Esophagus (tissue), 2 donors: ENCODE results near the gene GYPC. TPM values are rescaled to one million over a fixed set of nuclear protein-coding genes. Genes with fewer than 3 reads are reported as not detected.

Source experiments
- H3K27ac ChIP-seq, 2 donors: one replicate each; pipeline ENCODE4 v1.5.1; 2013; ENCODE audit warnings: low read depth in 2 of 2, mild to moderate bottlenecking in 2 of 2, inconsistent platforms in 1 of 2, low read length in 1 of 2, moderate library complexity in 1 of 2
- H3K27me3 ChIP-seq, 2 donors: one replicate each; pipeline ENCODE4 v1.6.1; 2013; ENCODE audit warnings: low read length in 2 of 2, control low read depth in 1 of 2, mild to moderate bottlenecking in 1 of 2; ENCODE audit not compliant: insufficient read depth in 2 of 2, control insufficient read depth in 1 of 2
- H3K36me3 ChIP-seq, 2 donors: one replicate each; pipeline ENCODE4 v1.6.1; 2013; ENCODE audit warnings: low read length in 1 of 2; ENCODE audit not compliant: control insufficient read depth in 2 of 2, insufficient read depth in 2 of 2
- H3K4me1 ChIP-seq, 2 donors: one replicate each; pipeline ENCODE4 v1.6.1; 2013; ENCODE audit warnings: low read length in 1 of 2; ENCODE audit not compliant: control insufficient read depth in 2 of 2, insufficient read depth in 2 of 2
- H3K4me3 ChIP-seq, 2 donors: one replicate each; pipeline ENCODE4 v1.5.1; 2013; ENCODE audit warnings: low read length in 2 of 2, mild to moderate bottlenecking in 2 of 2, low read depth in 1 of 2, moderate library complexity in 1 of 2
- H3K9me3 ChIP-seq, 2 donors: one replicate each; pipeline ENCODE4 v1.6.1; 2013; ENCODE audit warnings: mild to moderate bottlenecking in 2 of 2, low read depth in 1 of 2, low read length in 1 of 2, moderate library complexity in 1 of 2; ENCODE audit not compliant: control insufficient read depth in 2 of 2, insufficient read depth in 1 of 2
- WGBS, 2 donors: extraction: QIAGEN DNeasy Blood & Tissue Kit; methylation state at CpG; one replicate each; pipeline ENCODE4 v1.1.7; 2013; 5-methylcytosine and 5-hydroxymethylcytosine counted together
- polyA plus RNA-seq, 2 donors: library from polyadenylated mRNA; stranded (reverse); fragments of 200-250 nt; gene quantifications; one replicate each; pipeline ENCODE4 v1.2.3, GENCODE V29; 2013
- donor health status: healthy with polysubstance abuse.
- donor health status: Bipolar disorder and iron deficiency.

GYPC gene
- polyA plus RNA-seq, 2 donors = 23.7 to 25.0 TPM

DNA sequence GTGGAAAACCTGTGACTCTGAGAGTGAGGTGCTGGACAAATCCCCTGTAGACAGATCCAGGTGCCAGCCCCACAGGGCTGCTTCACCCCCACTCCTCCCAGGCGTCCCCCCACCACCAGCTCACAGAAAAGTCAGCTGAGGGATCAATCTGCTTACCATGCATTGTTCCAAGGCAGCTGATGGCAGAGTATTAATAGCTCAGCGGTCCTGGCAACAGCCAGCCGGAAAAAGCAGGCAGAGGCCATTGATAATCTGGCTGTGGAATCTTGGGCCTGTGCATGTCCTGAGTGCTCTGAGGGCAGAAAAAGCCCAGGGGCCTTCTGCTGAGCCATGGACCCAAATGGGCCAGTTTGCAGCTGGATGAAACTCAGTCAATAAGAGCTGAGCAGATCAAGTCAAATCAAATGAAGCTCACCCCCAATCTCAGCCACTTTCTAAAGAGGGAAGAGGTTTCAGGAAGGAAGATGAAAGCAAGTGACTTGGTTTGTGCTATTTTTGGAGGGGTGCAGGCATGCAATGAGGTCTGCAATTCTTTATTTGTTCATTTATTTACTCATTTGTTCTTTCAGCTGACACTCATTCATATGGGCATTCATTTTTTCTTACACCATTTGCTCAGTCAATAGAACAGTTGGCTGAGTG, 63.4 kb downstream of the GYPC start:
- Histone ChIP-seq H3K36me3 (no peaks in the 10 kb centered on the region), H3K27me3 (no peaks in the 10 kb centered on the region), H3K9me3 (peaks cover 0 to 2% of the 10 kb centered on the region in 2 donors), H3K4me1 (no peaks in the 10 kb centered on the region), H3K27ac (no peak overlapping the region), H3K4me3 (no peak overlapping the region)
- WGBS, 2 donors = 53 to 58% methylated on average over 3 of the region's 3 CpGs

DNA sequence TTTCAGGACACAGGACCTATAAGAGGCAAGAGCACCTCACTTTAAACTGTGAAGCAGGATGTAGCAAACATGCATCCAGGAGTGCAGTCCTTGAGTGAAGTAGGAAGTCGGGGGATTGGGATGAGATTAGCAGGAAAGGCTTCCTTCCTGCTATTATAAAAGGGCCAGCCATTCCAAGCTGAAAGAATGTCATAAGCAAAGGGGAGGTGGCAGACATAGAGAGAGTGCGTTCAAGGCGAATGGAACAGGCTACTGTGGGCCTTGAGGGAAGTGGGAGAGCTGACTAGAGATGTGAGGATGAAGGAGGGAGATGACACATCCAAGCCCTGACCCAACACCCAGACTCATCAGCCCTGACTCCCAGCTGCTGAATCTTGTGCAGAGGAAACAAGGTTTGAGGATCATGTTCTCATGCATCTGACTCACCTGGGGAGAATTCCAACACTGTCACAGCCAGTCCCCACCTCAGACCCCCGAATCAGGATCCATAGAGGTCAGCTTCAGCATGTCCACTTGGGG, 63.9 kb downstream of the GYPC start:
- Histone ChIP-seq H3K27ac (no peak overlapping the region), H3K4me3 (no peak overlapping the region), H3K9me3 (peaks cover 0 to 5% of the 10 kb centered on the region in 2 donors), H3K36me3 (no peaks in the 10 kb centered on the region), H3K27me3 (no peaks in the 10 kb centered on the region), H3K4me1 (no peaks in the 10 kb centered on the region)
- 61 to 66% methylated on average over 4 of the region's 4 CpGs for WGBS, 2 donors

DNA sequence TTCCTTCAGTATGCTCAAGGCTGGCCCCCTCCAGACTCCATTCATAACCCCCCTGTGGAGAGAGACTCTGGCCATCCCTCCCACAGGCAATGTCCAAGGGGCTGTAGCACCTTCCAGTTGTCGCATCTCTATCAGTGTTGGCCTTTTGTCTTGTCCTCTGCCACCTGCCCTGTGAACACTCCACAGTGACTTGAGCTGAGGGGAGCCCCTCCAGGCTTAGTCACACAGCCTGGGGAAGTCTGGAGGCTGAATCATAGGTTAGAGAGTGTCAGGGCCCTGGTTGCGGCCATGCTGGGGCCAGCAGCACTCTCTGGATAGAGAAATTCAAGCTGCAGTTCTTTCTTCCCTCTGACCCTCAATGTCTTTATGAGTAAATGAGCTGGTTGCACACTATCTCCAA, 64.7 kb downstream of the GYPC start:
- Histone ChIP-seq H3K4me1 (no peaks in the 10 kb centered on the region), H3K4me3 (no peak overlapping the region), H3K27me3 (no peaks in the 10 kb centered on the region), H3K27ac (no peak overlapping the region), H3K36me3 (no peaks in the 10 kb centered on the region), H3K9me3 (peaks cover 0 to 5% of the 10 kb centered on the region in 2 donors)
- 95% methylated on average over 2 of the region's 2 CpGs for WGBS, 2 donors

DNA sequence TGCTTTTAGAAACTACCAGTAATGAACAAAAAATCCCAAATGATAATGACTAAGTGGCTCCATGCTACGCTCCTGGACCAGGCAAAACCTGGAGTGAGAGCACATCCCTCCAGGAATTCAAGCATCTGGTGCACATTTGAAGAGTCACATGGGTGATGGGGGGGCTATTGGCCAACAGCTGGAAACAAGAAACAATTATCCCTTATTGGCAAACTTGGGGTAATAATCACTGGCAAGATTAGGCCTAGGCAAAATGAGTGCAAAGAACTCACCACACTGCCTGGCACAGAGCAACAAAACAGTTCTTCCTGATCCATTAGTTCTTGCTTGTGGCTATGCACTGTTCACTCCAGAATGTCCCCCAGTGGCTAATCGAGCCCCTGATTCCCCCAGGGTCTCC, 66.1 kb downstream of the GYPC start:
- H3K36me3 ChIP-seq = no peaks in the 10 kb centered on the region
- H3K9me3 ChIP-seq = peaks cover 0 to 5% of the 10 kb centered on the region in 2 donors
- no peak overlapping the region for H3K27ac ChIP-seq
- WGBS, 2 donors = 64 to 65% methylated on average over 2 of the region's 2 CpGs
- H3K4me3 ChIP-seq = no peak overlapping the region
- H3K27me3 ChIP-seq = no peaks in the 10 kb centered on the region
- H3K4me1 ChIP-seq = no peaks in the 10 kb centered on the region

DNA sequence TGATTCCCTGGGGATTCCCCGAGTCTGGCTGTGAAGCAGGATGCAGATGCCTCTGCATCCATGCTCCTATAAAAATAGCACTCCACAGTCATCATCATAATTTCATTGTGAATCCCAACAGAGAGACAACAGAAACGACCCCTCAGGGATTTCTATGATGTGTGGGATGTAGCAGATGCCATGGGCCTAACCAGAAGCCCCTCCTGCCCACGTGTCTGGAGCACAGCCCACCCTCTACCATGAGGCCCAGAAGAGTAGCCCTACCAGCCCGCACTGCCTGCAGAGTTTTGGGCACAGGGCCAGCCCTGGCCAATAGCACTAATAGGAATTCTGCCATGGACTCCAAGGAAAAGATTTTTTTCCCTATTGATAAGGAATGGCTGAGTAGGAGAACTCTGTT, 66.6 kb downstream of the GYPC start:
- WGBS, 2 donors = 49 to 53% methylated on average over 4 of the region's 4 CpGs
- H3K27me3 ChIP-seq = no peaks in the 10 kb centered on the region
- no peaks in the 10 kb centered on the region for H3K36me3 ChIP-seq
- H3K27ac ChIP-seq = no peak overlapping the region
- H3K9me3 ChIP-seq = peaks cover 0 to 5% of the 10 kb centered on the region in 2 donors
- H3K4me1 ChIP-seq = no peaks in the 10 kb centered on the region
- H3K4me3 ChIP-seq = no peak overlapping the region

DNA sequence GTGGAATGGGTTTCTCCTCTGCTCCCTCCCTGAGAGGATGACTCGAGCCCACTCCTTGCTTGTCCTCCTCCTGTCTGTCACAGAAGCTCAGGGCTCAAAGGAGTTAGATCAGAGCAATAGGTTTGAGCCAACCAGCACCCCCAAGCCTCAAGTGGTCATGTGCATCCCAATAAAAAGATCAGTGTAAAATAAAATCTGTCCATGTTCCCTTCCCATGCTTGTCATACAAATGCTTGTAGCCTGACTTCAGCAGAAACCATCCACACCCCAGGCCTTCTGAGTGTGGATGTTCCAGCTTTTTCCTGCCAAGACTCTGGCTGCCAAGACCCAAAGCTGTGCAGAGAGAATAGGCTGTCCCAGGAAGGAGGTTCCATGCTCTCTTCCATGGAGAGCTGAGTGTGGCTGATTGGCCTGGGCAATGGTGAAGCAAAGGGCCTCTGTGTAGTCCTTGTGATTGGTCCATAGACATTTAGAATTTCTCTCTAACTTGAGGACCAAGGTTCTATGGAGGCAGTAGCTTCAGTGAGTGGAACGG, 67.4 kb downstream of the GYPC start:
- Histone ChIP-seq H3K27ac (no peak overlapping the region), H3K36me3 (no peaks in the 10 kb centered on the region), H3K4me3 (no peak overlapping the region), H3K9me3 (peaks cover 0 to 5% of the 10 kb centered on the region in 2 donors), H3K27me3 (no peaks in the 10 kb centered on the region), H3K4me1 (no peaks in the 10 kb centered on the region)
- 80 to 88% methylated on average over 2 of the region's 2 CpGs for WGBS, 2 donors

DNA sequence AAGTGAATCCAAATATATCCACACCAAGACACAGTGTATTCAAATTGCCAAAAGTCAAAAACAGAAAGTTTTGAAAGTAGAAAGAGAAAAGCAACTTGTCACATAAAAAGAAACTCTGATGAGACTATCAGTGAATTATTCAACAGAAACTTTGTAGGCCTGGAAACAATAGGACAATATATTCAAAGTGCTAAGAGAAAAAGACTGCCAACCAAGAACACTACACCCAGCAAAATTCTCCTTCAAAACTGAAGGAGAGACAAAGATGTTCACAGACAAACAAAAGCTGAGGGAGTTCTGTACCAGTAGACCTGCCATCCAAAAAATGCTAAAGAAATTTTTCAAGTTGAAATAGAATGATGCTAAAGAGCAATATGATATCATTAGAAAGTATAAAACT, 69.6 kb downstream of the GYPC start:
- H3K36me3 ChIP-seq = no peaks in the 10 kb centered on the region
- H3K4me1 ChIP-seq = no peaks in the 10 kb centered on the region
- no peak overlapping the region for H3K27ac ChIP-seq
- no peaks in the 10 kb centered on the region for H3K27me3 ChIP-seq
- H3K4me3 ChIP-seq = no peak overlapping the region
- peaks cover 0 to 5% of the 10 kb centered on the region in 2 donors for H3K9me3 ChIP-seq

GRCh38 chr2:126729896-126730295, 73.9 kb downstream of the GYPC start:
- Histone ChIP-seq H3K9me3 (no peaks in the 10 kb centered on the region), H3K36me3 (no peaks in the 10 kb centered on the region), H3K4me3 (no peak overlapping the region), H3K27me3 (no peaks in the 10 kb centered on the region), H3K4me1 (no peaks in the 10 kb centered on the region), H3K27ac (no peak overlapping the region)
- WGBS, 2 donors = 70 to 83% methylated on average over 4 of the region's 4 CpGs

DNA sequence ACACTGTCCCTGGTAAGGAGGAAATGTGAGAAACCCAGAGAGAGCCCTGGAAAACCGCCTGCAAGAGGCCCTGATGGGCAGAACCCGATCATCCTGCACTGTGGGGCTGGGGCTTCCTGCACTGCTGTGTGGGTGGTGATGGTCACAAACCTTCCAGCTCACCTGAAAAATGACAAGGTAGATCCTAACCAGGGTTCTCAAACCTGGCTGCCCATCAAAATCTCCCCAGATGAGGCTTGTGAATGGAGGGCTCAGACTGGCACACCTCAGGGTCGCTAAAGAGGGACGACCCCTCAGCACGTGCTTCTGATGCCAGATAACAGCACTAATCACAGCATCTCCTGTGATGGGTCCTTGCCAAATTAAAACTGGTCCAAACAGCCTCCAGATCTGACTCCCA, 74.7 kb downstream of the GYPC start:
- Histone ChIP-seq H3K36me3 (no peaks in the 10 kb centered on the region), H3K4me1 (no peaks in the 10 kb centered on the region), H3K27ac (no peak overlapping the region), H3K4me3 (no peak overlapping the region), H3K27me3 (no peaks in the 10 kb centered on the region), H3K9me3 (no peaks in the 10 kb centered on the region)
- WGBS, 2 donors = 81% methylated on average over 5 of the region's 5 CpGs

DNA sequence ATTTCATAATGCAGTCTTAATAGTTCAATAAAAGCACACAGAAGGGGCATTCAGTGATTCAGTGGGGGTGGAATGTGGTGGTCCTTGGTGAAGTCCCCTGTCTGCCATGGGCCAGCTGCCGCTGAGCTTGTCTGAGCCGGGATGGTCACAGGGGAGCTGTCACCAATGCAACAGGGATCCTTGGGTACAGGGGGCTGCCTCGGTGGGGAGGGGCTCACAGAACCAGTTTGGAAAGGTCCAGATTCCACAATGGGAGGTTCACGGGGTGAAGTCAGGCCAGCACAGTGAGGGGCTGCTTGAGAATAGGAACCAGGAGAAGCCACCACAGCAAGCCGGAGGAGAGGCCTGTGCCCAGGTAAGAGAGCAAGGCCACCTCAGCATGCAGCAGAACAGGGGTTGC, 75.4 kb downstream of the GYPC start:
- H3K4me3 ChIP-seq = no peak overlapping the region
- H3K27me3 ChIP-seq = no peaks in the 10 kb centered on the region
- H3K9me3 ChIP-seq = no peaks in the 10 kb centered on the region
- H3K36me3 ChIP-seq = no peaks in the 10 kb centered on the region
- no peak overlapping the region for H3K27ac ChIP-seq
- H3K4me1 ChIP-seq = no peaks in the 10 kb centered on the region
- WGBS, 2 donors = 82 to 89% methylated on average over 5 of the region's 5 CpGs
